ENCODE results near the gene ADAM23.

ADAM23 gene

GRCh38 chr2:206527153-206527552 lies 83.8 kb downstream of the ADAM23 start:
- H4K91ac ChIP-seq (ENCODE audit: low read depth, low read length, poor library complexity) = no peak overlapping the region
- no peak overlapping the region for H2BK5ac ChIP-seq (ENCODE audit: low read length)
- H3K36me3 ChIP-seq (replicated peaks in 1 of 2; ENCODE audit: control insufficient read depth in 2 of 2, insufficient read depth in 2 of 2, low read length in 2 of 2) = no peaks in the 10 kb centered on the region
- H2AFZ ChIP-seq (ENCODE audit: low read length) = no peak overlapping the region
- H3K27me3 ChIP-seq (ENCODE audit: control insufficient read depth in 3 of 3, insufficient read depth in 3 of 3, low read depth in 1 of 3, low read length in 3 of 3) = no peaks in the 10 kb centered on the region
- no peak overlapping the region for H3K23ac ChIP-seq (ENCODE audit: low read depth, low read length, poor library complexity)
- H3K14ac ChIP-seq (ENCODE audit: low read length) = no peak overlapping the region
- no peak overlapping the region for H2BK15ac ChIP-seq (ENCODE audit: low read length)
- no peak overlapping the region for H3K4me2 ChIP-seq (ENCODE audit: insufficient read depth, low read length, poor library complexity, severe bottlenecking)
- no peak overlapping the region for H4K8ac ChIP-seq (ENCODE audit: low read depth, low read length)
- no CpG with 5 or more reads among the region's 2 CpGs for WGBS, 2 donors (ENCODE audit: extremely low coverage in 2 of 2, insufficient read length in 2 of 2, insufficient replicate concordance in 1 of 2)
- H2AK5ac ChIP-seq (ENCODE audit: low read depth, low read length) = no peak overlapping the region
- H2BK12ac ChIP-seq (ENCODE audit: low read length) = no peak overlapping the region
- no peak overlapping the region for H3K4me3 ChIP-seq (ENCODE audit: low read length in 2 of 2)
- H3K9me3 ChIP-seq (replicated peaks in 1 of 2; ENCODE audit: control insufficient read depth in 2 of 2, insufficient read depth in 1 of 2, low read depth in 1 of 2, low read length in 2 of 2) = no peaks in the 10 kb centered on the region
- H3K79me1 ChIP-seq (ENCODE audit: low read depth, low read length) = no peaks in the 10 kb centered on the region
- H3K4ac ChIP-seq (ENCODE audit: low read length) = no peak overlapping the region
- H3K4me1 ChIP-seq (ENCODE audit: control insufficient read depth in 2 of 2, insufficient read depth in 1 of 2, low read depth in 1 of 2, low read length in 2 of 2) = peaks cover 0 to 1% of the 10 kb centered on the region in 2 donors
- no peak overlapping the region for H3K27ac ChIP-seq (replicated peaks; ENCODE audit: low read length)
- H3K9ac ChIP-seq (ENCODE audit: low read depth, low read length, poor library complexity) = no peak overlapping the region
- no peak overlapping the region for H2BK120ac ChIP-seq (ENCODE audit: low read depth, low read length)
- no peak overlapping the region for H3K18ac ChIP-seq (ENCODE audit: low read length)
- no peak for DNase-seq (ENCODE audit: low spot score)

DNA sequence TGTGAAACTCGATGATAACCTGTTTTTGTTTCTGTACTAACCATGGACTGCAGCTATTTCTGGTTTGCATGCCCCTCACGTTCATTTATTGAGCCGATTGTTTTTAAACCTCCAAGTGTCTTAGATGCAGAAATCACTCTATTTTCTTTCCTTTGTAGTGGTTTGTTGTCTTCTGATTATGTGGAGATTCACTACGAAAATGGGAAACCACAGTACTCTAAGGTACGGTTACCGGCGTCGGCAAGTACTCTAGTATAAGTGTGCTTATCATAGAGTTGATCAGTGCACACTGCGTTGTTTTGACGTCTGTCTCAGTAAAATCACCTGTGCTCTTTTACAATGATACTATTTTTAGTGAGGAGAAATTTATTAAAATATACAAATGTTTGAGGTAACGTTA lies 87.4 kb downstream of the ADAM23 start:
- H2BK12ac ChIP-seq (ENCODE audit: low read length) = no peak overlapping the region
- no peaks in the 10 kb centered on the region for H3K9me3 ChIP-seq (replicated peaks in 1 of 2; ENCODE audit: control insufficient read depth in 2 of 2, insufficient read depth in 1 of 2, low read depth in 1 of 2, low read length in 2 of 2)
- DNase-seq (ENCODE audit: low spot score) = no peak
- no peak overlapping the region for H2BK5ac ChIP-seq (ENCODE audit: low read length)
- no peak overlapping the region for H3K4ac ChIP-seq (ENCODE audit: low read length)
- H3K27ac ChIP-seq (replicated peaks; ENCODE audit: low read length) = no peak overlapping the region
- H2AFZ ChIP-seq (ENCODE audit: low read length) = no peak overlapping the region
- H3K4me3 ChIP-seq (ENCODE audit: low read length in 2 of 2) = no peak overlapping the region
- H3K4me2 ChIP-seq (ENCODE audit: insufficient read depth, low read length, poor library complexity, severe bottlenecking) = no peak overlapping the region
- no peaks in the 10 kb centered on the region for H3K79me1 ChIP-seq (ENCODE audit: low read depth, low read length)
- no peak overlapping the region for H3K18ac ChIP-seq (ENCODE audit: low read length)
- H2AK5ac ChIP-seq (ENCODE audit: low read depth, low read length) = no peak overlapping the region
- H3K23ac ChIP-seq (ENCODE audit: low read depth, low read length, poor library complexity) = no peak overlapping the region
- no peaks in the 10 kb centered on the region for H3K27me3 ChIP-seq (ENCODE audit: control insufficient read depth in 3 of 3, insufficient read depth in 3 of 3, low read depth in 1 of 3, low read length in 3 of 3)
- no peak overlapping the region for H3K14ac ChIP-seq (ENCODE audit: low read length)
- no peak overlapping the region for H4K91ac ChIP-seq (ENCODE audit: low read depth, low read length, poor library complexity)
- no peak overlapping the region for H2BK120ac ChIP-seq (ENCODE audit: low read depth, low read length)
- H4K8ac ChIP-seq (ENCODE audit: low read depth, low read length) = no peak overlapping the region
- no peaks in the 10 kb centered on the region for H3K36me3 ChIP-seq (replicated peaks in 1 of 2; ENCODE audit: control insufficient read depth in 2 of 2, insufficient read depth in 2 of 2, low read length in 2 of 2)
- H2BK15ac ChIP-seq (ENCODE audit: low read length) = no peak overlapping the region
- H3K4me1 ChIP-seq (ENCODE audit: control insufficient read depth in 2 of 2, insufficient read depth in 1 of 2, low read depth in 1 of 2, low read length in 2 of 2) = peaks cover 0 to 1% of the 10 kb centered on the region in 2 donors
- no peak overlapping the region for H3K9ac ChIP-seq (ENCODE audit: low read depth, low read length, poor library complexity)
- WGBS, 2 donors (ENCODE audit: extremely low coverage in 2 of 2, insufficient read length in 2 of 2, insufficient replicate concordance in 1 of 2) = 100% methylated on average over 1 of the region's 11 CpGs; no CpG with 5 or more reads in 1 of the 2 donors

DNA sequence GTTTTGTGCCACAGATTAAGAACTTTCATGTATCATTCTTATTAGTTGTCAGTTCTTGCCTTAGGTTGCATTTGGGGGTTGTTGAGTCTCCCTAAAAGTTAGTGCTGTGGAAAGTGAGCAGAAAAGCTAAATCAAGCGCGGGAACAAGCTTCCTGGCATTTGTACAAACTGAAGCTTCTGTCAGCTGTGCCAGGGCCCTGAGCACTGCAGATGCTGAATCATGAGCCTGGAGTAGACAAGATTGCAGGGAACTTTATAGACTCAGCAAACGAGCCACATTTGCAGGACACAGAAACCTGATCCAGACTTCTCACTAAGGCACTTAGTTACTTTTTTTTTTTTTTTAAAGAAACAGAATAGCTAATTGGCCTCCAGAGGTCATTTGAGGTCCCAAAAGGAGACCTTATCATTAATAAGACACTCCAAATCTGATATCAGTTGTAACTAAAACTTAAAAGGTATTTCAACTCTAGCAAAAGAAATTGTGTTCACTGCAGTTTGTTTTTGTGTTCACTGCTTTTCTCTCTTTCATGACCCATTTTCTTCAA lies 88.7 kb downstream of the ADAM23 start:
- H3K9me3 ChIP-seq (replicated peaks in 1 of 2; ENCODE audit: control insufficient read depth in 2 of 2, insufficient read depth in 1 of 2, low read depth in 1 of 2, low read length in 2 of 2) = no peaks in the 10 kb centered on the region
- H4K91ac ChIP-seq (ENCODE audit: low read depth, low read length, poor library complexity) = no peak overlapping the region
- WGBS, 2 donors (ENCODE audit: extremely low coverage in 2 of 2, insufficient read length in 2 of 2, insufficient replicate concordance in 1 of 2) = no CpG with 5 or more reads among the region's 3 CpGs
- H3K4ac ChIP-seq (ENCODE audit: low read length) = no peak overlapping the region
- H3K4me1 ChIP-seq (ENCODE audit: control insufficient read depth in 2 of 2, insufficient read depth in 1 of 2, low read depth in 1 of 2, low read length in 2 of 2) = peaks cover 0 to 1% of the 10 kb centered on the region in 2 donors
- no peak overlapping the region for H3K18ac ChIP-seq (ENCODE audit: low read length)
- H3K14ac ChIP-seq (ENCODE audit: low read length) = no peak overlapping the region
- H4K8ac ChIP-seq (ENCODE audit: low read depth, low read length) = no peak overlapping the region
- H3K36me3 ChIP-seq (replicated peaks in 1 of 2; ENCODE audit: control insufficient read depth in 2 of 2, insufficient read depth in 2 of 2, low read length in 2 of 2) = no peaks in the 10 kb centered on the region
- H2AK5ac ChIP-seq (ENCODE audit: low read depth, low read length) = no peak overlapping the region
- no peak overlapping the region for H2BK15ac ChIP-seq (ENCODE audit: low read length)
- no peak overlapping the region for H3K9ac ChIP-seq (ENCODE audit: low read depth, low read length, poor library complexity)
- no peak overlapping the region for H3K23ac ChIP-seq (ENCODE audit: low read depth, low read length, poor library complexity)
- no peak for DNase-seq (ENCODE audit: low spot score)
- H2BK12ac ChIP-seq (ENCODE audit: low read length) = no peak overlapping the region
- no peak overlapping the region for H2AFZ ChIP-seq (ENCODE audit: low read length)
- H3K4me2 ChIP-seq (ENCODE audit: insufficient read depth, low read length, poor library complexity, severe bottlenecking) = no peak overlapping the region
- H3K27ac ChIP-seq (replicated peaks; ENCODE audit: low read length) = no peak overlapping the region
- H2BK120ac ChIP-seq (ENCODE audit: low read depth, low read length) = no peak overlapping the region
- no peaks in the 10 kb centered on the region for H3K27me3 ChIP-seq (ENCODE audit: control insufficient read depth in 3 of 3, insufficient read depth in 3 of 3, low read depth in 1 of 3, low read length in 3 of 3)
- no peak overlapping the region for H2BK5ac ChIP-seq (ENCODE audit: low read length)
- no peaks in the 10 kb centered on the region for H3K79me1 ChIP-seq (ENCODE audit: low read depth, low read length)
- H3K4me3 ChIP-seq (ENCODE audit: low read length in 2 of 2) = no peak overlapping the region

- Histone ChIP-seq H3K9me3 (replicated peaks in 1 of 2; ENCODE audit: control insufficient read depth in 2 of 2, insufficient read depth in 1 of 2, low read depth in 1 of 2, low read length in 2 of 2) (no peaks in the 10 kb centered on the region), H2BK12ac (ENCODE audit: low read length) (no peak overlapping the region), H3K27ac (replicated peaks; ENCODE audit: low read length) (no peak overlapping the region), H3K27me3 (ENCODE audit: control insufficient read depth in 3 of 3, insufficient read depth in 3 of 3, low read depth in 1 of 3, low read length in 3 of 3) (no peaks in the 10 kb centered on the region), H3K23ac (ENCODE audit: low read depth, low read length, poor library complexity) (no peak overlapping the region), H2BK5ac (ENCODE audit: low read length) (no peak overlapping the region), H3K9ac (ENCODE audit: low read depth, low read length, poor library complexity) (no peak overlapping the region), H2BK15ac (ENCODE audit: low read length) (no peak overlapping the region), H4K91ac (ENCODE audit: low read depth, low read length, poor library complexity) (no peak overlapping the region), H2BK120ac (ENCODE audit: low read depth, low read length) (no peak overlapping the region), H3K4me2 (ENCODE audit: insufficient read depth, low read length, poor library complexity, severe bottlenecking) (no peak overlapping the region), H3K79me1 (ENCODE audit: low read depth, low read length) (no peaks in the 10 kb centered on the region), H3K4me3 (ENCODE audit: low read length in 2 of 2) (no peak overlapping the region), H3K4ac (ENCODE audit: low read length) (no peak overlapping the region), H2AK5ac (ENCODE audit: low read depth, low read length) (no peak overlapping the region), H3K18ac (ENCODE audit: low read length) (no peak overlapping the region), H3K36me3 (replicated peaks in 1 of 2; ENCODE audit: control insufficient read depth in 2 of 2, insufficient read depth in 2 of 2, low read length in 2 of 2) (no peaks in the 10 kb centered on the region), H2AFZ (ENCODE audit: low read length) (no peak overlapping the region), H3K4me1 (ENCODE audit: control insufficient read depth in 2 of 2, insufficient read depth in 1 of 2, low read depth in 1 of 2, low read length in 2 of 2) (peaks cover 0 to 1% of the 10 kb centered on the region in 2 donors), H3K14ac (ENCODE audit: low read length) (no peak overlapping the region), H4K8ac (ENCODE audit: low read depth, low read length) (no peak overlapping the region)
- no peak for DNase-seq (ENCODE audit: low spot score)
- WGBS, 2 donors (ENCODE audit: extremely low coverage in 2 of 2, insufficient read length in 2 of 2, insufficient replicate concordance in 1 of 2) = no CpG with 5 or more reads among the region's 1 CpG
Measured at GRCh38 chr2:206533977-206534376, 90.6 kb downstream of the ADAM23 start.
